H1 (cell line): ENCODE measurements around the gene PLK5. TPM values are rescaled to one million over a fixed set of nuclear protein-coding genes. Genes with fewer than 3 reads are reported as not detected.

Experiments used
- ASH2L ChIP-seq: fragments of 200-600, 300-600 bp; sonication (generic); IDR thresholded peaks from one replicate; pipeline ENCODE4 v1.7.1; 2017; ENCODE audit warnings: low read length
- CHD1 ChIP-seq: IDR thresholded peaks from 2 replicates; pipeline ENCODE4 v1.6.1; 2012; ENCODE audit warnings: low read depth, low read length, improper control_type of control experiment
- JUND ChIP-seq: IDR thresholded peaks from 2 replicates; pipeline ENCODE4 v1.6.1; 2011; ENCODE audit warnings: mild to moderate bottlenecking, improper control_type of control experiment, low read length
- KDM5A ChIP-seq: fragments of 200-600 bp; IDR thresholded peaks from 2 replicates; pipeline ENCODE4 v1.7.1; 2012; ENCODE audit warnings: mild to moderate bottlenecking, low read length, inconsistent platforms, mixed read lengths
- SIX5 ChIP-seq: IDR thresholded peaks from 2 replicates; pipeline ENCODE4 v1.6.1; 2011; ENCODE audit warnings: mild to moderate bottlenecking, low read depth, low read length
- polyA plus RNA-seq, 7 experiments: library from polyadenylated mRNA; depleted of rRNA in 3 of 7; stranded (reverse) in 5 of 7; unstranded in 2 of 7; fragments of >200 nt in 5 of 7; fragments of 200-250 nt in 2 of 7; gene quantifications; 1 replicate in 5 of 7; 2 replicates in 1 of 7; 4 replicates in 1 of 7; pipeline versions ENCODE4 v1.2.1 to v1.2.3, GENCODE V29; 2011 to 2013; ENCODE audit warnings: missing spikeins in 2 of 7, mixed read lengths in 2 of 7
- total RNA-seq: library from RNA; stranded (reverse); fragmentation: NEBNext Ultra II Directional; extraction: Animal tissue kit (Norgen Biotek cat#: 25700); gene quantifications from 2 replicates; pipeline ENCODE4 v1.2.1, GENCODE V29; 2021
- TF ChIP-seq, protein P1 (sequence below): IDR thresholded peaks from 2 replicates; pipeline ENCODE4 v1.6.1; 2012; ENCODE audit warnings: low read length, inconsistent platforms

PLK5 gene
- total and polyA plus RNA-seq, 2 of the 8 experiments (the other 6 are each of a cell fraction or from before 2014, with no cell fraction given): 0.43 to 0.45 TPM

- TF ChIP-seq, protein P1, sequence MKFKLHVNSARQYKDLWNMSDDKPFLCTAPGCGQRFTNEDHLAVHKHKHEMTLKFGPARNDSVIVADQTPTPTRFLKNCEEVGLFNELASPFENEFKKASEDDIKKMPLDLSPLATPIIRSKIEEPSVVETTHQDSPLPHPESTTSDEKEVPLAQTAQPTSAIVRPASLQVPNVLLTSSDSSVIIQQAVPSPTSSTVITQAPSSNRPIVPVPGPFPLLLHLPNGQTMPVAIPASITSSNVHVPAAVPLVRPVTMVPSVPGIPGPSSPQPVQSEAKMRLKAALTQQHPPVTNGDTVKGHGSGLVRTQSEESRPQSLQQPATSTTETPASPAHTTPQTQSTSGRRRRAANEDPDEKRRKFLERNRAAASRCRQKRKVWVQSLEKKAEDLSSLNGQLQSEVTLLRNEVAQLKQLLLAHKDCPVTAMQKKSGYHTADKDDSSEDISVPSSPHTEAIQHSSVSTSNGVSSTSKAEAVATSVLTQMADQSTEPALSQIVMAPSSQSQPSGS: no peak
- TF ChIP-seq KDM5A (no peak), SIX5 (no peak), CHD1 (no peak), ASH2L (no peak), JUND (no peak)
Measured at GRCh38 chr19:1502433-1503088, 21.3 kb upstream of the PLK5 start (continued).
